Fibroblast of mammary gland (primary cell): ENCODE measurements around the gene MED27.

Experiments used
- DNase-seq: peaks from one replicate; pipeline ENCODE4 v3.0.0-alpha.2; 2010; ENCODE audit warnings: low read depth
- H3K4me3 ChIP-seq: 2 replicates; pipeline ENCODE4 v1.5.1; 2011; ENCODE audit warnings: low read depth, mild to moderate bottlenecking, low read length, moderate library complexity; ENCODE audit not compliant: control insufficient read depth
- TF ChIP-seq, protein P1 (sequence below): conservative IDR thresholded peaks from 2 replicates; pipeline ENCODE4 v1.5.1; 2011; ENCODE audit warnings: low read depth, low read length, inconsistent platforms; ENCODE audit not compliant: control insufficient read depth, insufficient read depth

The MED27 gene

DNA sequence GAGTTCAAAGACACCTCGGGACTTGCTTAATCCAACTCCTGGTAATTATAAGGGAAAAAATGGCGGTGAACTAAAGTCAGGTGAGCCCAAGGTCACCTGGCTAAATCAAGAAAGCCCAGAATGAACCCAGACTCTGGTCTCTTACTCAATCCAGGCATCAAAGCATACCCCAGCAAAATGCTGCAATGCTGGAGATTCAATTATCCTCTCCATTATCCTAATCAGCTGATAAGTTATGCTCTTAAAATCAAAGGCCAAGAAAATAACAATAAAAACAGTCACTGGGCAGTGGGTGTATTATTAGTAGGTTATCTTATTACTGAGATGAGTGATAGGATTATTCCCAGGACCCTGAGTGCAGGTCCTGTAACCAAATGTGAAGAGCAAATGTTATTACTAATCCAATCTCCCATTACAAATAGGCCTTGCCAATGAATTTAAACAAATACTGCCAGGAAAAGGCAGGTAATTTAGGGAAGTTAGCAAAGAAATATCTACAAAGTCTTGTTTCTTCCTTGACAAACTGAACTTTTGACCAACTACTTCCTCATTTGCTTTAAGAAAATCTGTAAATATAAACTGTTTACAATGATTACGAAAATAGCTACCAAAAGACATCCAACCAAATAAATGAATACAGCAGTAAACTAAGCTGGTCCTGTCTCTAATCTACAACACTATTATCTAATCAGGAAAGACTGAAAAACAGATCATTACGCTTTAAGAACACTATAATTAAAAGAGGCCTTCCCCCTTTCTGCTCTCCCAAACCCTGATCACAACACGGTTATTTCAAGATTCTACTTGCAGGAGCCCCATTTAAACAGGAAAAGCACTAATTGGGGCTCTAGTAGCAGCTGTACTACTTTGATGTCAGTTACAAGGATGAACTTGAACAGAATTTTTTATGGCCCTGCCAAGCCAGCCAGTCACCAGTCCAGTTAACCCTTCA is 103.2 kb downstream of the MED27 start:
- no peak for DNase-seq
- TF ChIP-seq, protein P1, sequence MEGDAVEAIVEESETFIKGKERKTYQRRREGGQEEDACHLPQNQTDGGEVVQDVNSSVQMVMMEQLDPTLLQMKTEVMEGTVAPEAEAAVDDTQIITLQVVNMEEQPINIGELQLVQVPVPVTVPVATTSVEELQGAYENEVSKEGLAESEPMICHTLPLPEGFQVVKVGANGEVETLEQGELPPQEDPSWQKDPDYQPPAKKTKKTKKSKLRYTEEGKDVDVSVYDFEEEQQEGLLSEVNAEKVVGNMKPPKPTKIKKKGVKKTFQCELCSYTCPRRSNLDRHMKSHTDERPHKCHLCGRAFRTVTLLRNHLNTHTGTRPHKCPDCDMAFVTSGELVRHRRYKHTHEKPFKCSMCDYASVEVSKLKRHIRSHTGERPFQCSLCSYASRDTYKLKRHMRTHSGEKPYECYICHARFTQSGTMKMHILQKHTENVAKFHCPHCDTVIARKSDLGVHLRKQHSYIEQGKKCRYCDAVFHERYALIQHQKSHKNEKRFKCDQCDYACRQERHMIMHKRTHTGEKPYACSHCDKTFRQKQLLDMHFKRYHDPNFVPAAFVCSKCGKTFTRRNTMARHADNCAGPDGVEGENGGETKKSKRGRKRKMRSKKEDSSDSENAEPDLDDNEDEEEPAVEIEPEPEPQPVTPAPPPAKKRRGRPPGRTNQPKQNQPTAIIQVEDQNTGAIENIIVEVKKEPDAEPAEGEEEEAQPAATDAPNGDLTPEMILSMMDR = no peak

DNA sequence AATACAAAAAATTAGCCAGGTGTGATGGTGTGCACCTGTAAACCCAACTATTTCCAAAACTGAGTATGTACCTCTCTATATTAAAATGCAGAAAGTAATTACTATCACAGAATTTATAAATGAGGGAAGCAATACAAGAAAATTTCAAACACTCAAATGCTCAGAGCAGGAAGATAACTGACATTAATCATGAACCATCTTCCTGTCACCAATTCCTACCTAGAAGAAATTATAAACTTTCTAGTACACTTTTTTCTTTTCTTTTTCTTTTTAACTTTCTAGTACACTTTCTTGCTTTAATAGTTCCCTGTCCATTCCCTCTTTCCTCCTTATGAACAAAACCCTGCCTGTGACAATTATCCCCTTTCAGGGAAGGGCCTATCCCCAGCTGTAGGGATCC is 106.8 kb downstream of the MED27 start:
- H3K4me3 ChIP-seq = no peak overlapping the region
- TF ChIP-seq, protein P1 = no peak
- no peak for DNase-seq

More for the DNA sequence above, 103.2 kb downstream of the MED27 start:
- no peak overlapping the region for H3K4me3 ChIP-seq

DNA sequence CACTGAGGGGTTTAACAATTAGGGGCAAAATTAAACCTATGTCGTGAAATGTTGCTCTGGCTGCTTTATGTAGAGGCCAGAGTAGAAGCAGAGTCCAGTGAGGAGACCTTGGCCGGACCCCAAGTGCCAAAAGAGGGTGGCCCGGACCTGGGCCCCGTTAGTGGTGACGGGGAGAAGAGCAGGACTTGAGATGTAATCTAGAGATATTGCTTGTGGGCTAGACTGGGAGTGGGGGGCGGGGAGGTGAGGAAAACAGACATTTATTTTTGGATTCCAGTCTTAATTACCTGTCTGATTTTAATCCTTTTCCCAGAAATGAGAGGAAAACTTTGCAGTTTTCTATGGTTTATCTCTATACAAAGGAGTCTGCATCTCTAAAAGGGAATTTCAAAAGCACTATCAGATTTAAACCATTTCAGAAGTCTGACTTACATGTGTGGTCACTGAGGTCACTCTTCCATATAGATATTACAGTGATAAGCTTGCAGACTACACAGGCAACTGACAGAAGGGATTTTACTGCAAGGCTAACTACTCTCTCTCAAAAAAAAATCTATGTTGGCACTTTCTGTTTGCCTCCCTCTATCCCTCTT is 108.1 kb downstream of the MED27 start:
- no peak overlapping the region for H3K4me3 ChIP-seq
- no peak for DNase-seq
- TF ChIP-seq, protein P1 = no peak

DNA sequence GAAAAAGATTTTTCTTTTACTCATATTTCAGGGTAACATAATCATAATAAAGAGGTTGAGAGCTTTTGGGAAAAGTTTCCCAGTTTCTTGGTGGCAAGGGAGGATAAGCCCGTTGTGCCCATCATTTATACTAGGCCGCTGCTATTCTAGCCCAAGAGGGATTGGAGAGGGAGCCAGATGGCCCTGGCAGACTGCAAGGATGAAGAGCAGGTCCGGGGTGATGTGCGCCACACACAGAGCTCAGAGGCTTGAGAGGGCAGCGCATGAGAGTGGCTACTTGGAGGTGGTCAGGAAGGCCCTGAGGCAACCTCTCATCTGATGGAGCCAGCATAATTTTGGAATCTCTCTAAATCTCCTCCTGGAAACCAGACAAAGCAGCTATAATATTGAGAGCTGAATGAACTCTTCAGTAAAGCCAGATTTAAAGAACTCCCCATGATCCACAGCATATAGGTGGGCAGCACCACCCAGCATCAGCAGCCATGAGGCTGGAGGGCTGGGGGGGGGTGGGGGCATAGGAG is 110.1 kb downstream of the MED27 start:
- no peak overlapping the region for H3K4me3 ChIP-seq
- TF ChIP-seq, protein P1 = no peak
- DNase-seq = no peak

DNA sequence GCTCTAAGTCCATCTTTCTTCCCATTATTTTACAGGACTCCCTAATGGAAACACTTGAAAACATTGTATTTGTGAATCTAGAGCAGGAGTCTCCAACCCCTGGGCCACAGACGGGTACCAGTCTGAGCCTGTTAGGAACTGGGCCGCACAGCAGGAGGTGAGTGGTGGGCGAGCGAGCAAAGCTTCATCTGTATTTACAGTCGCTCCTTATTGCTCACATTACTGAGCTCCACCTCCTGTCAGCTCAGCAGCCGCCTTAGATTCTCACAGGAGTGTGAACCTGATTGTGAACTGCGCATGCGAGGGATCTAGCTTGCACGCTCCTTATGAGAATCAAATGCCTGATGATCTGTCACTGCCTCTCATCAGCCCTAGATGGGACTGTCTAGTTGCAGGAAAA is 111.0 kb downstream of the MED27 start:
- TF ChIP-seq, protein P1 = no peak
- H3K4me3 ChIP-seq = no peak overlapping the region
- no peak for DNase-seq

DNA sequence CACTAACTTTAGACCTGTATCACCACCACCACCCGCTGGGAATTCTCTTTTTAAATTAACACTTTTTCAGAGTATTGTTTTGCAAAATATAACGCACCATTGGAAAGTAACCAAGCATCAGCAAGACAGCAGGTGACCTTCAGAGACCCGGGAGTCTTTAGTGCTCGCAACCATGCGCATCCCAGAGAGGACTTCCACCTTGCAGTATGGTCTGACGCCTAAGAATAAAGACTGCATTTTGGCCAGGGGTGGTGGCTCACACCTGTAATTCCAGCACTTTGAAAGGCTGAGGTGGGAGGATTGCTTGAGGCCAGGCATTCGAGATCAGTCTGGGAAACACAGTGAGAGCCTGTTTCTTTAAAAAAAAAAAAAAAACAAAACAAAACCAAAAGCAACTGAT is 113.8 kb downstream of the MED27 start:
- H3K4me3 ChIP-seq = no peak overlapping the region
- DNase-seq = no peak
- TF ChIP-seq, protein P1 = no peak
